ENCODE results near the gene MAPK12.
"Not testable (repeated sequence)": the region's sequence is repeated elsewhere in the genome, so short reads cannot be mapped to it uniquely, and the experiment has no call there.

MAPK12 gene

DNA sequence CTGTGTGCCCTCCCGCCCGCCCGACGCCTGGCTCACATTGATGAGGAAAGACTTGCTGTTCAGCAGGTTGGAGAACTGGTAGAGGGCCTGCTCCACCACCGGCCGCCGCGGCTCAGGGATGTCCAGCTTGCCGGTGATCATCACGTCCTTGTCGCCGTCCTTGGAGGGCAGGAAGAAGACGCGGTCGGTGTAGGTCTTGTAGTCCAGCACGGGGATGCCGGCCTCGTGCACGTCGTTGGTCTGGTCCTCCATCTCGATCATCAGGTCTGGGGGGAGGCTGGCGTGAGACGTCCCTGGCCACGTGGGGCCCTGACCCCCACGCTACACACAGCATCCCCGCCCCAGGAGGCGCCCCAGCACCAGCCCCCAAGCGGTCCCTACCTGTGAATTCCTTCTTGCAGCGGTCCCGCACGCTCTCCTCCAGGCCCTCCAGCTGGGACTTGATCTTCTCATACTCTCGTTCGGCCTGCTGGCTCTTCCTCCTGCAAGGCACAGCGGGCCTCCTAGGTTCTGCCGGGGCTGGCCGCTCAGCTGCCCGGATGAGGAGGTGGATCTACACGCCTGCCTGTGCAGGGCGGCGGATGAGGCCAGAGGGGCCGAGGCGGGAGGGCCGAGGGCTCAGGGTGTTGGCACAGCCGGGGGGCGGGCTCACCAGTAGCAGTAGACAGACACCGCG, 19.4 kb upstream of the MAPK12 start:
- DNase-seq = no peak

DNA sequence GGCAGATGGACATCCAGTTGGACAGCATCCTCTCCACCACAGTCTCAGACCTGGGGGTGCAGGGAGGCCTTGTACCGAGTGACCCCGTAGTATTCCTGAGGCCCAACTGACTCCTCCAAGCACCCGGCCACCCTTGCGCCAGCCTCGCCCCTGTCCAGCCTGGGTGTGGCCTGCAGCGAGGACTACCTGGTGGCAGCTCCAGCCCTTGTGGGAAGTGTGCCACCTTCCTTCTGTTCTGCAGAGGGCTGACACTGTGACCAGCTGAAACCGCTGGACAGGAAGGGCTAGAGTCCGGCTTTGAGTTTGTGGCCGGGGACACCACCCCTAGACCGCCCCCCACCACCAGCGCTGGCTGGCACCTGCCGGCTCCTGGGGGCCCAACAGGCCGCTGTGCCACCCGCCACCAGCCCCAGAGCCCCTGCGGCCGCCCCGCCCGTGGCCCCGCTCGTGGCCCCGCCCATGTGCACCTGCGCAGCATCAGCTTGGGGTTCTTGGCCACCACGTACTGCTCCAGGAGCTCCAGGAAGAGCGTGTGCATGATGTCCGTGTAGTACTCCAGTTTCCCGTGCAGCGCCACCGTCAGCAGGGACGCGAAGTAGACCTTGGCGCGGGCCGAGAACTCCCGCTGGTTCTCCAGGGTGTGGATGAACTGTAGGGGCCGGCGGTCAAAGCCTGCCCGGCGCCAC, 18.7 kb upstream of the MAPK12 start:
- DNase-seq = no peak

DNA sequence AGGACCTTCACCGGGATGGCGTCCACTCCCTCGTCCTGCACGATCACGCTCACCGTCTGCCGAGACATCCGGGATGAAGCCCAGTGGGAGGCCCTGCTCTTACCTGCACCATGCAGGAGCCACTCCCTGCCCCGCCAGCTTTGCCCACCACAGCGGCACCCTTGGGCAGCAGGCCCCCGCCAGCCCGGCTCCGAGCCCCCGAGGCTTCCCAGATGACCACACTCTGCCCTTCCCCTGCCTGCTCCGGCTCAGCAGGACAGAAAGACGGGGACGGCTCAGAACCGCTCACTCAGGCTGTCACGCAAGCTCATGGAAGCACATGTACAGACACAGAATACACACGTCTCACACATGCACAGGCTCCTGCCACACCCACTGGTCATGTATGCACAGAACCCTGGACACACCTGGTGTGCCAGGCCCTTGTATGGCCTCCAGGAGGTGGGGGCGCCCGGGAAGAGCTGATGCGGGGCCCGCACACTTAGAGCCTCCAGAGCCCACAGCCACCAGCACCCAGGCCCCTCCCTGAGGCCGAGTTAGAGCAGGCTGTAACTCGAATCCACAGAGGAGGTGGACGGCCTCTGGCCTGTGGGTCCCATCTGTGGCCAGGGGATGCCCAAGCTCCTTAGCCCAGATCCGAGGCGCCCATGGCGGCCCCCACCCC, 17.6 kb upstream of the MAPK12 start:
- DNase-seq = no peak

DNA sequence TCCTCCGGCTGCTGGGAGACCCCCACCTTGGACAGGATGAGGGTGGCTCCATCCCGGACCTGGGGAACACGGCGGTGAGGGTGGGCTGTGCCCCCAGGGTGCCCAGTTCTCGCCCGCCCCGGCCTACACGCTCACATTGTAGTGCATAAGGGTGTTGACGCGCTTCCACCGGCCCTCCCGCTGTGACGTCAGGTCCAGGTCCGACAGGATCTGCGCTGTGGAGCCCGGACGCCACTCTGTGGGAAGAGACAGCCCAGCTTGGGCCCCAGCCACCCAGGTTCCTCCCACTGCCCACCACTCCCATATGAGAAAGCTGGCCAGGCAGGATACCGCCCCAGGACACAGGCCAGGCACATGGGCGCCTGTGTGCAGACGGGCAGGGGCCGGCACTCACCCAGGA, 17.0 kb upstream of the MAPK12 start:
- DNase-seq = no peak

DNA sequence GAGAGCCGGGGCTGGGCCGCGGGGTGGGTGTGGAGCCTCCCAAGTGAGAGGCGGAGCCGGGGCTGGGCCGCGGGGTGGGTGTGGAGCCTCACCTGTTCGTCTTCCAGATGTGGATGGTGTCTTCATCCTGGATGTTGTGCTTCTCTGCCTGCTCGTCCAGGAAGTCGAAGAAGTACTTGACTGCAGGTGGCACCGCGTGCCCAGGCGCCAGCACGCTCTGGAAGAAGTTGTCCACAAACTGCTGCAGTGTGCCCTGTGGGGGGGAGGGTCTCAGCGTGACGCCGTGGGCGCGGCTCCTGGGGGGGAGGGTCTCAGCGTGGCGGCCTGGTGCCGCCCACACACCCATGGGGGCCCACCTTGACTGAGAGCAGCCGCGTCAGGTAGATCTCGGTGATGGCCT, 16.3 kb upstream of the MAPK12 start:
- DNase-seq = no peak

DNA sequence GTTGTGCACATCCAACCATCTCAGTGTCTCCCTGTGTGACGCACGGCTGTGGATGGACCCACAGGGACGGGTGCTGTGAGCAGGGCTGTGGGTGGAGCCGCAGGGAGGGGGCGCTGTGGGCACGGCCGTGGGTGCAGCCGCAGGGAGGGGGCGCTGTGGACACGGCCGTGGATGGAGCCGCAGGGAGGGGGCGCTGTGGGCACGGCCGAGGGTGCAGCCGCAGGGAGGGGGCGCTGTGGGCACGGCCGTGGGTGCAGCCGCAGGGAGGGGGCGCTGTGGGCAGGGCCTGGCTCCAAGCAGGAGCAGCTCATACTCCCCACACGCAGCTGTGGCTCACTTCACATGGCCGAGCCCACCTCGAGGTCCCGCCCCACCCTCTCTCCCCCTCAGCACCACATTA, 14.7 kb upstream of the MAPK12 start:
- no peak for DNase-seq

DNA sequence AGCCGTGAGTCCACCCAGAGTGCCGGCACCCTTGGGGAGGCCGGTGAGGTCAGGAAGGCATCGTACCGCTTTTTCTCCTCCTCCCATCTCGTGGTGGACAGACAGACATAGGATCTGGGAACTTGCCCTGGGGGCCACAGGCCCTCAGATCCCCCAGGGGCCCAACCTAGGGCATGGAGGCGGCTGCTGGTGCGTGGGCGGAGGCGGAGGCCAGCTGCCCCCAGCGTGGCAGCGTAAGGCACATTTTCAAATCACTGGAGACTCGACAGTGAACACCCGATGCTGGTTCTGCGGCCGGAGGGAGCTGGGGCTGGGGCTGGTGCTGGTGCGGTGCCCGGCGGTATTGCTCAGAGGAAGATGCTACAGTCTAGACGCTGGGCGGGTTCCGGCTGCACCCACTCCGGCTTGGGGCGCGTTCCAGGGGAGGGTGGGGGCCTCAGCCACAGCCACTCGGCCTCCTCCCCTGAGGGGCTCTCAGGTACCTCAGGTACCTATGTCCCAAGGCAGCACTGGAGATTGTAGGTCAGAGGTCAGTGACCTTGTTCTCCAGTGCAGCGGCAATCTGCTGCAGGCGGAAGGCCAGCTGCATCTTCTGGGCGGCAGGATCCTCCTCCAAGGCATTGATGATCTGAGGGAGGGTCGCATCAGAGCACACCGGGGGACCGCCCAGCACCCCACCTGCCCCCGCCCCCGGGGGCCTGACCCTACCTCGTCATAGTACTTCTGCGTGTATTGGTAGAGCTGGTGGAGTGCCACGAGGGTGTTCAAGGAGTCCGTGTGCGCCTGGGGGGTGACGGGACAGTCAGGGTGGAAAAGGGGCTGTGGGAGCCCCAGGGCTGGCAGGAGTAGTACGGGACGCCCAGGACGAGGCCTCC, 13.9 kb upstream of the MAPK12 start:
- DNase-seq = no peak

DNA sequence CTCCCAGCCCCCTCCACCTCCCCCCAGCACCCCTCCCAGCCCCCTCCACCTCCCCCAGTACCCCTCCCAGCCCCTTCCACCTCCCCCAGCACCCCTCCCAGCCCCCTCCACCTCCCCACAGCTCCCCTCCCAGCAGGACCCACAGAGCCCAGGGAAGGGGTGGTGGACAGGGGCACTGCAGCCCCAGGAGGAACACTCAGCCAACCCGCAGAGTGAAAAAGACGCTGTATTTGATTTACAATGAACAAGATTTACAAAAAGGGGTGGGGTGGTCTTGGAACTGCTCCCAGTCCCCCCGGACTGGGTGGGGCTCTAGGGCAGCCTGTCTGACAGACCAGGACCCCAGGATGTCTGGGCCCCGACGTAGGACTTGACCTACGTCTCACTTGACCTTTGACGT, 13.3 kb upstream of the MAPK12 start:
- DNase-seq = no peak

DNA sequence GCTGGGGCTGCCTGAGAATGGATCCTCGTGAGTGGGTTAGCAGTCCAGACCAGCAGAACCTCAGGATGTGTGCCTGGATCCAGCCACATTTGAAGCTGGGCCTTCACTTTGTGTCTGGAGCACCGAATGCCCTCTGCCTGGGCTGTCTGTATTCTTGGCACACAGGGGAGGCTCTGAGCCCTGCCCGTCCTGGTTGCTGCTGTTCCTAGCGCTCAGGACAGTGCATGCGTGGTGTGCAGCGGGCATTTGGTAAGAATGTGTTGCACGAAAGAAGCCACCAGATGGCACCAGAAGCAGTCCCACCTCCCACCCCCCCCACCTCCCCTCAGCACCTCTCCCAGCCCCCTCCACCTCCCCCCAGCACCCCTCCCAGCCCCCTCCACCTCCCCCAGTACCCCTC, 12.8 kb upstream of the MAPK12 start:
- DNase-seq = no peak

DNA sequence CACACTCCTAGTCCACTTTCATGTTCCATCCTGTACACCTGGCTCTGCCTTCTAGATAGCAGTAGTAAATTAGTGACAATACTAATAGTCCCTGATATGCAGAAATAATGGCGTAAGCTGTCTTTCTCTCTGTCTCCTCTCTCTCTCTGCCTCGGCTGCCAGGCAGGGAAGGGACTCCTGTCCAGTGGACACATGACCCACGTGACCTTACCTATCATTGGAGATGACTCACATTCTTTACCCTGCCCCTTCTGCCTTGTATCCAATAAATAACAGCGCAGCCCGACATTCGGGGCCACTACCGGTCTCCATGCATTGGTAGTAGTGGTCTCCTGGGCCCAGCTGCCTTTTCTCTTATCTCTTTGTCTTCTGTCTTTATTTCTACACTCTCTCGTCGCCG, 12.3 kb upstream of the MAPK12 start:
- DNase-seq = not testable (repeated sequence)

DNA sequence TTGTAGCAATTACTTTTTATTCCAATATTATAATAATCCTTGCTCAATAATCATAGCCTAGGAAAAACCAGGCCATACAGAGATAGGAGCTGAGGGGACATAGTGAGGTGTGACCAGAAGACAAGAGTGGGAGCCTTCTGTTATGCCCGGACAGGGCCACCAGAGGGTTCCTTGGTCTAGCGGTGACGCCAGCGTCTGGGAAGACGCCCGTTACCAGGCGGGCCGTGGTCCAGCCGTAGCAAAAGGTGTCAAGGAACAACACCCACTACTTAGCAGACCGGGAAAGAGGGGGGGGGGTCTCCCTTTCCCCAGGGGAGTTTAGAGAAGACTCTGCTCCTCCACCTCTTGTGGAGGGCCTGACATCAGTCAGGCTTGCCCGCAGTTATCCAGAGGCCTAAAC, 11.9 kb upstream of the MAPK12 start:
- DNase-seq = not testable (repeated sequence)

DNA sequence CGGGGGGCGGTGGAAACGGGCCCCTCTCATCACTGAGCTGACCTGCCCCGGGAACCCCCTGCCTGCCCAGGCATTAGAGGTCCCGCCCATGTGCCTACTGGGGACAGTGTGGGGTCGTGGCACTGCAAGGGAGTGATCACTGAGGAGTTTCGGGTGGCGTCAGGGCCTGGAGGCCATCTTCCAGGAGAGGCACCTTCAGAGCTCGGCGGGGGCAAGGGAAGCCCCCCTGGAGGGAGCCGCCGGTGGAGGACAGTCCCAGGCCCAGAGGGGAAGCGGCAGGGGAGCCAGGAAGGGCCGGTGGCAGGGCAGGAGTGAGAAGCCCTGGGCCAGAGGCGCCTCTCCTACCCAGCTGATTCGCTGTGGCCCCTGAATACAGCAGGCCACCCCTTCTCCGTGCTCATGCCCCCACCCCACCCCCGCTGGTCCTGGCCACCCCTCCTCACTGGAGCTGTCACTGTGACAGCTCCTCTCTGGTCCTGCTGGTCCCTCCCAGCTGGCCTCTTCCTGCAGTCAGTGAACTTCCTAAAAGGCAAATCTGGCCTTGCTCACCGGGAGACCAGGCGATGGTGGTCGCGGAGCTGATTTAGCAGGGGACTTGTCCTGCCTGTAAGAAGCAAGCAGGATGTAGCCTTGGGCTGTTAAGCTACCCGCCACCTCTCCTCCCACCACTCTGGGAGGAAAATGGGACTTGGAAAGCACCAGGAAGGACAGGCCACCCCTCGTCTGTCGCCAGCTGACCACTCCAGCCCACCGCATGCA, 10.7 kb upstream of the MAPK12 start:
- no peak for DNase-seq

DNA sequence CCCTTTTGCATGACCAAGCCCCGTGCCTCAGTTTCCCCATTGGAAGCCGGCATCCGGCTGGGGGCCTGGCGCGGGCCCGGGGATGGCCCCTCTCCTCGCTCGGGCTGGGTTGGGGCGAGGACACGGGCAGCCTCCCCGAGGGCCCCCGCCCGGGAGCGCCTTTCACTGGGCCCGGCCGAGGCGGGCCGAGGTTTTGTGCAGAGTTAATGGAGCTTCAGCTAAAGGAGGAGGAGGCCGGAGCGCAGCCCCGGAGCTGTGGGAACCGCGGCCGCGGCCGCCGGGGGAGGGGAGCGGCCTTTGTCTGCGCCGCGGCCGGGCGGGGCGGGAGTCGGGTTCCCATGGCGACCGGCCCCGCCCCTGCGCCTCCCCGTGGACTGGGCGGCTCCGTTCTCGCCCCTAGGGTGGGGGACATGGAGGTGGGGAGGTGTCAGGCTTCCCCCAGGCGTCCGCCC, 10.1 kb upstream of the MAPK12 start:
- no peak for DNase-seq

DNA sequence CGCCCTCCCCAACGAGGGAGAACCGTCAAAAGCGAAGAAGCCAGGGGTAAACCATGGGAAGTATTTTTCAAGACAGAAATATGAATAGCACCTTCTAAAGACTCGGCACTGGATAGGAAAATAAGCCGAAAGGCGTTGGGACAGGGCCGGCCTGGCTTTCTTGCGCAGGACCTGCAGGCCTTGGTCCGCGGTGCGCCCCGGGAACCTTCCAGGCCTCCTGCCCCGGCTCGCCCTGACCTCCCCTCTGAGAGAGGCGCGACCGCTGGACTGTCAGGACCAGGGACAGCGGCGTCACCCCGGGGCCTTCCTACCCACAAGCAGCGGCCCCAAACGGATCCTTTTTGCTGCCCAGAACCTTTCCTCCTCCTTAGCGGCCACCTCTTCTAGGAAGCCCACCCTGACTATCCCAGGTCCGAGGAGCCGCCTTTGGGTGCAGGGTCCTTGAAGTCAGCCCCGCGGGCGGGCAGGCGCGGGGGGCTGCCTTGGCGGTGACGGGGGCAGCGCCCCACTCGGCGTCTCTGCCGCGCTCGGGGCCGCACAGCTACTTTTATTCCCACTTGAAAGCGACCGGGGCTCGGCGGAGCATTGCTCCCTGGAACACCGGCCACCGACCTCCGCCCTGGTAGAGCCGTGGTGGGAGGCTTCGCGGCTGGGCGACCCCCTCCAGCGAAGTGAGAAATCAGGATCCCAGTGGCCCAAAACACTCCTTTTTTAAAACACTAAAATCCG, 9.3 kb upstream of the MAPK12 start:
- DNase-seq = peak; percentile 86

DNA sequence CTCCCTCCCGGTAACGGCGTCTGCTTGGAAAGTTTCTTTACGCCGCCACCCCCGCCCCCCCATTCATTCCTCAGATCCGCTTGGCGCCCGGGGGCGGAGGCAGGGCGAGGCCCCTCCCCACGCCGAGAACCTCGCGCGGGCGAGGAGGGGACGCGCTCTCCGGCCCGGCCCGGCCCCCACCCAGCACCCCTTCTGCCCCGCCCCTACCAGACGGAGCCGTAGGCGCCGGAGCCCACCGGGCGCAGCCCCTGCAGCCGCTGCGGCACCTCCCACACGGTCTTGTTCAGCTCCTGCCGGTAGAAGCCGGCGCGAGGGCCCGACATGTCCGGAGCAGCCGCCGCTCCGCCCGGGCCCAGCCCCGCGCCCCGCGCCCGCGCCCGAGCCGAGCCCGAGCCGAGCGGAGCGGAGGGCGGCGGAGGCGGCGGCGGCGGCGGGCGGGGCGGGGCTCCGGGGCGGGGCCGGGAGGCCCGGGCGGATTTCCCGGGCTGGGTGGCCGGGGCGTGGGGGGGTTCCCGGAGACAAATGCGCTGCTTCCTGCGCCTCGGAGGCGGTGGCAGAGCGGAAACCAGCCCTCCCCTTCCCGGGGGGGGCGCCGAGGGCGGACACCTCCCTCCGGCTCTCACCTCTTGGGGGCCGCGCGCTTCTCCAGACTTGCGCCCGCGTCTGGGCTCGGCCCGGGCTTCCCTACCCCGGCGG, 8.6 kb upstream of the MAPK12 start, which contains the start of gene MAPK11:
Gene MAPK11 (minus strand): TSS at position 411 of the 696 bp plus-strand sequence. CDS start 88 bp downstream, at position 323.
- peak; percentile 85 for DNase-seq

DNA sequence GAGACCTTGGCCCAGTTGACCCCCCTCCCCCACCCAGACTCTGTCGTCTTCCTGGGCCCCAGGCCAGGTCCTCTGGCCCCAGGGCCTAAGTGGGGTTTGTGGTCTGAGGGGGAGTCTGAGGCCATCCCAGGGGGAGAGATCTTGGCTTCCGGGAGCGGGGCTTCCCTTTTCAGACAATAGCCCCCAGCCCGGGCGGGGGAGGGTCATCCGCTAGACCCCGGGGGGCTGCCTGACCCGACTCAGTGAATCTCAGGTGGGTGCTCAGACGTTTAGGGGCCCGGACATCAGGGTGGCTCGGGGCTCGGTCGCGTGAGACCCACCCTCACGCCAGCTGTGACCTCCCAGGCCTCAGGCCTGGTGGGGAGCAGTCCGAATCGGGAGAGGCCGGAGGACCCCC, 8.1 kb upstream of the MAPK12 start:
- no peak for DNase-seq

DNA sequence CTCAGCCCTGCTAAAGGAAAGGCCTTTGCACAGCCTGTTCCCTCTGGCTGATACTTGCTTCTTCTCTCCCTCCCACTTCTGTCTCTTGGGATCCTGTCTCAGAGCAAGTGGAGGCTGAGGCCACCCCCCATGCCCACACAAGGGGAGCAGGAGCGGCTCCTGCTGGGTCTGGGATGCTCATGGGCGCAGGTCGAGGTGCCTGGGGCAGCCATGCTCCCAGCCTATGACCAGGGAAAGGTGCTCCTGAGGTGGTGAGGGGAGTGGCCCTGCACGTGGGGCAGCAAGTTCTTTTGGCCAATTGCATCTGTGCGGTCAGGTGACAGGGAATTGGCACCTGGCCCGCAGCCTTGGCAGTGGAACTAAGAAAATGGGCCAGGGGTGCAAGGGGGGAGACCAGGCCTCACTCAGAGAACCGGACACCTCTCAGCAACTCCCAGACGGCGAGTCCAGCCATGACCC, 7.2 kb upstream of the MAPK12 start:
- no peak for DNase-seq

DNA sequence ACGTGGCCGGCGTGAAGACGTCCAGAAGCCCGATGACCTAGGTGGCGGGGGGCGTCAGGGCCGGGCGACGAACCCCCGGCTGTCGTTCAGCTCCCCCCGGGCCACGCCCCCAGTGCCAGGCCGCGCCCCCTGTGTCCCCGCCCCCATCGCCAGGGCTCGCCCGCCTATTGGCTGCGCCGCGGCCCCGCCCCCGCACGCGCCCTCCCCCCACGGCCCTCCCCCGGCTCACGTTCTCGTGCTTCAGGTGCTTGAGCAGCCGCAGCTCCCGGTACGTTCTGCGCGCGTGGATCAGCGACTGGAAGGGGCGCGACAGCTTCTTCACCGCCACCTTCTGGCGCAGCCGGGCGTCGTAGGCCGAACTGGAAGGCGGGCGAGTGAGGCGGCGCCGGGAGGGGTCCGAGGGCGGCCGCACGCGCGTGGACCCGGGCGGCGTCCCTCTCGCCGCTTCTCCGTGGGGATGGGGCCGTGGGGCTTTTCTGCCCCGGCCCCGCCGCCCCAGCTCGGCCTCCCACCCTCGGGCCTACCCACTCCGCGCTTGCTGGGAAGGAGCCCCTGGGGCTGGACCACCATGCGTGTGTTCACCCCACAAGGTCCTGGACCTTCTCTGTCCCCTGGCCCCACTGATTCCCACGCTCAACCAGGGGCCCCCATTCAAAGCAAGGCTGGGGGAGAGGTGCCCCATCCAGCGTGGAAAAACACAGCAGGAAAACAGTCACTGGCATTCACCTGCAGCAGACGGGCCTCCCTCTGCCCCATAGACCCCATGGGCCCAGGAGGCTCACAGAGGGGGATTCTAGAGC, 6.3 kb upstream of the MAPK12 start:
- DNase-seq = no peak

DNA sequence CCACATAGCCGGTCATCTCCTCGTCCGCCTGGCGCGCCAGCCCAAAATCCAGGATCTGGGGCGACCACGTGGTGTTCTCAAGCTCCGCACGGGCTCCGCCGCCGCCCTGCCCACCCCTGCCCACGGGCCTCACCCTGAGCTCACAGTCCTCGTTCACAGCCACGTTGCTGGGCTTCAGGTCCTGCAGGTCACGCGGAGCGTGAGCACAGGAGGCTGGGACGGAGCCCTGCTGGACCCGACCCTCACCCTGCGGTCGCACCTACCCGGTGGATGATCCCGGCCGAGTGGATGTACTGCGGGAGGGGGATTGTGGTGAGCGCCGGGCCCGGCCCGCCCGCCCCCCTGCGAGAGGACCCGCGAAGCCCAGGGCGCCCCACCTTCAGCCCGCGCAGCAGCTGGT, 5.5 kb upstream of the MAPK12 start:
- no peak for DNase-seq
